Kasumi-1 (cell line): Measurements from ENCODE around the gene RNF166.

Source experiments
- DNase-seq, 2 experiments: peaks; one replicate each; lab custom pipeline; 2025; lab: John Stamatoyannopoulos, UW

RNF166 gene

DNA sequence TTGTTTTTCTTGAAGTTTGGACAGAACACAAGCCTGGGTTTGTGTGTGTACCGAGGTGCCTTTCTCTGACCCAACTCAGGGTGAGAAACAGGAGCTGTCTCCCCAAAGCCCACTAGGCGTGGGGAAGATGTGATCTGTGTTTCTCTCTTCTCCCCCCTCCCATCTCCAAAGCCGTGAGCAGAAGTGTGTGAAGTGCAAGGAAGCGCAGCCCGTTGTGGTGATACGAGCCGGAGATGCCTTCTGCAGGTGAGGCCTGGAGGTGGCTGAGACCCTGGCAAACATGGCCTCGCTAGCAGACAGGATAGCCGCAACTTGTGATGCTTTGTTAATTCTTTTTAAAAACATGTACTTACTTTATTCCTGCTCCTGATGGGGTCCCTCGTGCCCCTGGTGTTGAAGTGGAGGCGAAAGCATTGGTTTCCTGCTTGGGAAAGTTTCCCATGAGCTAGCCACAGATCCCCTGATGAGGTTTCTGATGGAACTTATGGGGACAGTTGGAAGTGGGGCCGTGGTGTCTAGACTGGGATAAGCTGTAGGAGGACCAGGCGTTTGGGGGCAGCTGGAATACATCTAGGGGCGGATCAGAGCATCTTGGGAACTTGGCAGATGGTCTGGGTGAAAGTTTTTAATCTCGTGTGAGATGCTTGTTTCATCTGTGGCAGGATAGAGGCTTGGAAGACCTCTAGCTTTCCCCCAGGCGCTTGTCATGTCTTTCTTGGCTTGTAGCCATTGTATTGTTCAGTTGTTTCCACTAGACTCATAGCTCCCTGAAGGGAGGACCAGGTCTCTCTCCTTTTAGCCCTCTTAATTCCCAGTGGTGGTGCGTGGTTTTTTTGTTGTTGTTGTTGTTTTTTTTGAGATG lies 988 bp upstream of the RNF166 start:
- DNase-seq, result peak; percentile 5 to 24

DNA sequence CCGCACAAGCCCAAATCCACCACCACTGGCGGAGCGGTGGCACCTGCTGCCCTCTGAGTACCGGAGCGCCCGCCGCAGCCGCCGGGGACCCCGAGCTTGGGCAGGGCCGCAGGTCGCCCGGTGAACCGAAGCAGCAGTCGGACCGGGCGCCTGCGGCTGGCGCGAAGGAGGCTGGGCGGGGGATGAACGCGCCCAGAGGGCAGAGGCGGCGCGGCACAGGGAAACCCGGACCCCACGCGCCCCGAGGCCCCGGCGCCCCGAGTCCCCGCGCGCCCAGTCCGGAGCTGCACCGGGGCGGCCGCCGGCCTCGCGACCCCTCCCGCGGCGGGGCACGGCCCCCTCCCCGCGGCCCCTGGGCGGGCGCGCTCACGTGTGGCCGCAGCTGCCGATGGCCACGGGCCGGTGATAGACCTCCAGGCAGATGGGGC lies 393 bp downstream of the RNF166 start:
- DNase-seq, result no peak

DNA sequence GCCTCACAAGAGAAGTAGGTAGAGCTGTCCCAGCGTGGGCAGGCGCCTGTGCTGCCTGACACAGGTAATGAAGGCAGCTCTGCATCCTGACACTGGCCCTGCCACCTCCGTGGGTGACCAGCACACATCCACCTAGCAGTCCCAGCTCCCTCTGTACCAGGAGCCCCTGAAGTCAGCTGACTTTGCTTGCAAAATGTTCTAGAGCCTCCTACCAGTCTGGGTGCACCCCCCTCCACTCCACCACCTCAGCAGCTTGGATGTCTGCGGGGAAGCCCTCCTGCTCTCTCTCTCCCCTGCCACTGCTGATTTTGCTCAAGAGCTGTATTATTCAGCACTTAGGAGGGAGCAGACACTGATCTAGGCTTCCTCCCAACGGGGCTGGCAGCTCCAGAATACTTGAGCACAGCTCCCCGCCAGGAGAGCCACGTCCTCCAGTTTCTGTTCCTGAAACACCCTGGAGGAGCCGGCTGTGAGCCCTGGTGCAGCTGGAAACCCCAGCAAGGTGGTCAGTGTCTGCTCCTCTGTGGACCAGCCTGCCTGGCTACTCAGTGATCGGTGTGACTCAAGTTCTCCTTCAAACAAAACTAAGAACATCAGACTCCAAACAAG lies 1.0 kb downstream of the RNF166 start:
- peak in 1 of 2 experiments; percentile 25 for DNase-seq

DNA sequence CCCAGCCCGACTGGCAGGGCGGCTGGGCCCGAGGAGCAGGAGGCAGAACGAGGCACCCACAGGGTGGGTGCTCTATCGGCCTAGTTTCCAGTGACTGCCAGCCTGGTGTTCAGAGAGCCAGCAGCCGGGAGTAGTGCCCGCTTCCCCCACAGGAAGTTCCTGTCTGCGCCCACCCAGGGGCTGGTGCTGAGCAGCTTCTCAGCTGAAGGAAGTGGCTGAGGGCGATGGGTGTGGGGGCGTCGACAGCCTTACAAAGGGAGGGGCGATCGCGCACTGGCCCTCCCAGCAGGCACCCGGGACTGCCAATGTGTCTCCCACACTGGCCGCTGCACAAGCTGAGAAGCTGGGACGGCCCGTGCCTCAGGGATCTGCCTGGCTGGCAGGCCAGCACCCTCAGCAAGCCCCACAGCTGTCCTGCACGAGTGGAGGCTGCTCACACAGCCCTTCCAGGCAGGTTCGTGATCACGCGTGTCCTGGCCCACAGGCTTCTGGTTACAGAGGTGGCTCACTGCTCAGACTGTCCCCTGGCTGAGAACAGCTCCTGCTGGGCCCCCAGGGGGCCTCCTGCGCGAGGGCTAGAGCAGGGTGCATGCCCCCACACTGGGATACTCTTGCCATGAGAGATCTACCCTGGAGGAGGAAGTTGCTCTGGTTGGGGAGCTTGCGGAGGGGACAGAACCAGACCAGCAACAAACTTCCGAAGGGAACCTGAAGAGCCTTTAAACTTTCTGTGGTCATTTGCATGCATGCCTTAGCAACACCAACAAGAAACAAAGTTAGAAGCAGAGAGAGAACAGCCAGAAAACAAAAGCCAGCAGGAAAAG lies 2.5 kb downstream of the RNF166 start:
- DNase-seq, result peak; percentile 96 to 97

DNA sequence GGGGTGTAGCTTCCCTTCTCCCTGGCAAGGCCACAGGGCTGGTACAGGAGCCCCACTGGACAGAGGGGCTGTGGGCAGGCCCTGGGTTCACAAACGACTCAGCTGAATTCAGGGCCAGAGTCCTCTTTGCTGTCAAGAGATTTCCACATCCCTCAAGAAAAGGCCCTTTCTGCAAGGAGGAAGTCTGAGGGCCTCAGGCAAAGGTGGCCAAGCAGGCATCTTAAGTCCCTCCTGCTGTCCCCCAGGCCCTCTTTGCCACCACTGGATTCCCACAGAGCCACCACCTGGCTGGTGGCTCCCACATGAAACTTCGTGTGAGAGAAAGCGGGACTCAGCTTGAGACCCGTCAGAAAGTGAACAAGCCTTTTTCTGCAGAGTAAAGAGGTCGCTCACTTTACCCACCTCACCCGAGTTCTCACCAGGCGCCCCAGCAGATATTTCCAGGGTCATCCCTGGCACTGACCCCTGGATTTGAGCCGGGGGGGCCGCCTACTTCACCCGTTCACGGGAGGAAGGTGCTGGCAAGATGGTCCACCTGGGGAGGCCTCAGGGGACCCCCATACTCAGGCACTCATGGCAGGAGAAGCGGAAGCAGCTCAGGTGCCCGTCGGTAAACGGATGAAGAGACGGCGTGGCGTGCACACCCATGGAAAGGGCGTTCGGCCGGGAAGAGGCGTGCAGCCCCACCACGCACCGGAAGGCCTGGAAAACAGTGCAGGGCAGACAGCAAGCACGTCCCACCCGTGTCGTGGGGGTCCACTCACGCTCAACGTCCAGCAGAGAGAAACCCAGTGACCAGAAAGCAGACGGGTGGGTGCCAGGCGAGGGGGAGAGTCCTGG lies 3.6 kb downstream of the RNF166 start:
- DNase-seq, result peak; percentile 33 to 37

DNA sequence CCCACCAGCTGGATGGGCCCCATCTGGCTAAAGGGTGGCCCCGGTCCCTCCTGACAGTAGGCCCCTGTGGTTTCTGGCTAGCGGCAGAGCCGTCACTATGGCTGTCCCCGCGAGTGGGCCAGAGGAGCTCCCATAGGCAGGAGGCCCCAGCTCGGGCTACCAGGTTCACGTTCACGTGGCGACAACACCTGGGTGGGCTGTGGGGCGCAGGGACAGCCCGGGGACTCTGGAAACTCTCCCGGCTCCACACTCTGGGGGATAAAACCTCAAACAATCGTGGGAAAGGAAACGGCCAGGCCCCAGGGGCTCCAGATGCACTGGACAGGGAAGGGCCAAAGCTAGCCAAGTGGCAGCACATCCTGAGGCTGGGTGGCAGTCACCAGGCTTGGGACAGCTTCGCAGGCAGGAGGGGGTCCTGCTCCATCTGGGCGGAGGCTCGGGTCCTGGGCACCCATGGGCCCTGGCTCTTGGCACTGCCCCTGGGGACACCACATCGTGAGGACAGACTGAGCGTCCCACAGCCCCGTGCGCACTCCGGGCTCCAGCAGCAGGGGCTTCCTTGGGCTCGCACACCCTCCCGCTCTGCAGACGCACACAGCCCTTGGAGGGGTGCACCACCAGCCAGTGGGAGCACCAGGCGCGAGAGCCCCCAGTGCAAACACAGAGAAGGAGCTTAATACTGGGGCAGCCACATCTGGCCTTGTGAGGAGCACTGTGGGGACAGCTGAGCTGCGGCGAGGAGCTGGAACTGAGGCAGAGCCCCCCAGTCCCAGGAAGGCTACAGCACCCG lies 4.4 kb downstream of the RNF166 start:
- DNase-seq, result no peak

DNA sequence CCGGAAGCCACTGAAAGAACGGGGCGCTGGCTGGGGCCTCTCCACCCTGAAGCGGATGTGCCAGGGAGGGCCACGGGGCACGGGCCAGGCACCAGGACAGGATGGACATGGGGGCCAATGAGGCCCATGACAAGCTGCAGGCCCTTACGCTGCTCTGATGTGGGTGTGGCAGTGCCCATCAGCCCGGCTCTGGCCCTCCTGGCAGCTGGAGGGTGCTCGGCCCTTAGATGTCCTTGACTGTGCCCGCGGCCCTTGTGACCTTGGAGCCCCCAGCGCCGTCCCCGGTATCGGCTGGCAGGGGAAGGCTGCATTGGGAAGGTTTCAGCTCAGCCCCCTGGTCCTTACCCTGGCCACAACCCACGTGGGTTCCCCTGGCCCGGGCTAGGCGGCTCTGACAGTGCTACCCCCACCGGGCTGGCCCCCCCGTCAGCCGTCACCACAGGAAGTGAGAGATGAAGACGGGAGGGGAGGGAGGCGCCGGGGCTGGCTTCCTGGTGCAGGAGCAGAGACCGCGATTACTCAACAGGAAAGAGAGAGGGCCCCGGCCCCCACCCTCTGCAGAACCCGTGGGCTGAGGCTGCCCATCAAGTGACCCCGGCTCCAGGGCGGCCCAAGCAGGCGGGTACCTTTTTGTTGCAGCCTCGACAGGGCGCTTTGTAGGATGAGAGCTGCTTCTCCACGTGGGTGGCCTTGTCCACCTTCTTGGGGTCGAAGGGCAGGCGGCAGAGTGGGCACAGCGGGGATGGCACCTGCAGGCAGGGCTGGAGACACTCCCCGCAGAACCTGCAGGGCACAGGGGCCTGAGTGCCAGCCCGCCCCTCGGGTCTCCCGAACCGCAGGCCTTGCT lies 5.3 kb downstream of the RNF166 start:
- DNase-seq, result peak; percentile 94 to 95

DNA sequence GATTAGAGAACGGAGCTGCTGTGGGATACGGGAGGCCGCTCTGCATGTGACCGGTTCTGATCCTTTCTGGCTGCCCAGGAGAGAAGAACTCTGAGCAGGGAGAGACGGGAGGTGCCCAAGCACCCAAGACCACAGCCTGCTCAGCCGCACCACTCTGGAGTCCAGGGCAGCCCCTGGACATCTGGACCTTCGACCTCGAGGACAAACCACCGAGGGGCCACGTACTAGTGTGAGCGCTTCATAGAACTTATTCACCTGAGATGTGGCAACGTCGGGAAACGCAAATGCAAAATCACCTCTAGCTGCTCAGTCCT lies 5.9 kb downstream of the RNF166 start:
- no peak for DNase-seq

DNA sequence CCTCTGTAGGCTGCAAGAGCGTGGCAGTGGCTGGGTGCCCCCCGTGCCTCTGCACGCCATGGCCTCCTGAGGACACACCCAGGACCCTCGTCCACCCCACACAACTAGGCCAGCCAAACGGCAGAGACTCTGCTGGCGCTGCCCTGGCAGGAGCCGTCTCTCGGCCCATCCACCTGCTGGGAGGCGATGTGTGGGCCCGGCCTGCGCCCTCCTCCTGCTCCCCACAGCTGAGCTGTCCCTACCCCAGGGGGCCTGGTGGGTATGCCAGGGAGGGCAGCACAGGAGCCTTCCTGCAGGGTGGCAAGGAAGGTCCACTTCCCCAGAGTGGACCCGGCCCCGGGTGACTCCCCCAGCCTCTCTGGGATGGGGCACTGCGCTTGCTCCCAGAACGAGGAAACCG lies 7.0 kb downstream of the RNF166 start:
- DNase-seq, result no peak

DNA sequence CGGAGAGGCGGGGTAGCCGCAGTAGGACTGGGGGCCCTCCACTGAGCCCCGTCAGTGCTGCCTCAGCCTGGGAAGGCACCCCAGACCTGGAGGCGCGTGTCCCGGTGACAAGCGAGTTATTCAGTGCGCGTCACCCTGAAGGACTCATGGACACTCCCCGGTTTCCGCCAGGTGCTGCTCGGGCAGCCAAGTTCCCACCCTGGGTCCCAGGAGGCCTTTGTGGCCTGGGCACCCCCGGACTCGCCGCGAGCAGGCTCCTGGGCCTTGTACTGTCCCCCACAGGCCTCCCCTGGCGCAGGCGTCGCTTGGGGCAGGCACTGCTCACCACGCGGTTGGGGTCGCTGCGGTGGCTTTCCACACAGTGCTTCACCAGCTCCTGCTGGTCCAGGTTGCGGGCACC lies 7.6 kb downstream of the RNF166 start:
- DNase-seq, result no peak

DNA sequence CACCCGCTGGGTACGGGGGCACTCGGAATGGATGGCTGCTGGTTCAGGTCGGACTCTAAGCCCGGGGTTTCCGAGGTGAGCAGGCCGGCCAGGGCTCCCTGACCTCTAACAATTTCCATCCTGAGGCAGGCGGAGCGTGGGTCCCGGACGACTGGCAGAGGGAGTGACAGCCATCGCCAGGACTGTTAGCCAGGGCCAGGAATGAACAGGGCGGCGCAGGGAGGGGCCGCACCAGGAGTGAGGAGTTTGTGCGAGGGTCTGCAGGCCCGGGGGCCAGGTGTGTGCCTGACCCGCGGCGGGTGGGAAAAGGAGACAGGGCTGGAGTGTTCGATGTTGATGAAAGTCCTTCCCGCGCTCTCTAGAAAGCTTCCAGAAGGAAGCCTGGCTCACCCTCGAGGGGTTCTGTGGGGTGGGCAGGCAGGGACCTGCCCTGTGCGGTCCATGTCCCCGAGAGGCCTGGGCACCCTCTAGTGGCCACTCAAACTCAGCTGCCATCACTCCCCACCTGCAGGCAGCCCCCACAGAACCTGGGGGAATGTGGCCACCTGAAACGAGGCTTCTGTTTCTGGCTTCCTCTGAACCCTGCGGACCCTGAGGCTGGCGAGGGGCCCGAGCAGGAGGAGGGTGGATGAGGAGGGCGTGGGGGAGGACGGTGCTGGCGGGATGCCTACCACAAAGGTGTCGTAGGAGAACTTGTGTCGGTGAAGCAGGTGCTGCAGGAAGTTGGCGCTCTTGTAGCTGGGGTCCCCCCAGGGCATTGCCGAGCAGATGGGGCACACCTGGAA lies 8.2 kb downstream of the RNF166 start:
- DNase-seq, result no peak

DNA sequence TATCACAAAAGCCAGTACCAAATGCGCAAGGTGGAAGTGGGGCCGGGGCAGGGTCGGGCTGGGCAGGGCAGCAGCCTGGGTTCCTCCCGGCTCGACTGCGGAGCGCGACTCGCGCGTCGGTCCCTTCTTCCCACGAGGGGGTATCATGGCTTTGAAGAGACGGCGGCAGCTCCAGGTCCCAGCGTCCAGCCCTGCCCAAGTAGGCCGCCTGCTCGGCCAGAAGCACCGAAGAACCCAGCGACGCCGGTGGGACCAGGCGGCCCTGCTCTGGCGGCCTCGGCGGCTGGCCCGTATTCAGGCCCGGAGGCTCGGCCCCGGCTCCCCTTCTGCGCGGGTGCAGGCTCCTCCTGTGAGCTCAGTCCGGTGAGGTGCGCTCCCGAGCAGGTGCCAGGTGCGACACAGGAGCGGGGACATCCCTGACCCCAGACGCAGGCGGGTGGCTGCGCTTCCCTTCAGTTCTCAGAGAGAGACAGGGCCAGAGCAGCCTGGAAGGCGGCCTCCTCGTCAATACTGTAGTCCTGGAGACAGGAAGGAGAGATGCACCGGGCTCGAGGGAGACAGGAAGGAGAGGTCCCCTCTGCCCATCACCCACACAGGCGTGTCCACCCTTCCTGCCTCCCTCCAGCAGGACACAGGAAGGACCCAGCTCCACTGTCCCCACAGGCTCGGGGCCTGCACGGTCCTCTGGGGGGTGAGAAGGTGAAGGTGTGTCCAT lies 8.9 kb downstream of the RNF166 start:
- no peak for DNase-seq

DNA sequence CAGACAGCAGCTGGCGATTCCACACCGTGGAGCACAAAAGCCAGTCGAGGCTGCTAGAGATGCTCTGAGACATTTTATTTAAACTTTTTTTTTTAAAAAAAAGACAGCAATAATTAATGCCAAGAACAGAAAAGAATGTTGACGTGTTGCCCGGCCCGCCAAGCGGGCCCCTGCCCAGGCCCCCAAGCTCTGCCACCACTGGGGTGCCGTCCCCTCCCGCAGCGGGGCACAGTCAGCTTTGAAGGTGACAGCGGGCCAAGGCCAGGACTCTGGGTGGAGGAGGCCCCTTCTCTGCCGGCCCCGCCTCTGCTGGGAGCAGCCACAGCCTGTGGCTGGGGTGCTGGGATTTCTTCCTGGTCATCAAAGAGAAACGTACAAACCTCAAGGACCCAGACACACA lies 9.8 kb downstream of the RNF166 start:
- no peak for DNase-seq

DNA sequence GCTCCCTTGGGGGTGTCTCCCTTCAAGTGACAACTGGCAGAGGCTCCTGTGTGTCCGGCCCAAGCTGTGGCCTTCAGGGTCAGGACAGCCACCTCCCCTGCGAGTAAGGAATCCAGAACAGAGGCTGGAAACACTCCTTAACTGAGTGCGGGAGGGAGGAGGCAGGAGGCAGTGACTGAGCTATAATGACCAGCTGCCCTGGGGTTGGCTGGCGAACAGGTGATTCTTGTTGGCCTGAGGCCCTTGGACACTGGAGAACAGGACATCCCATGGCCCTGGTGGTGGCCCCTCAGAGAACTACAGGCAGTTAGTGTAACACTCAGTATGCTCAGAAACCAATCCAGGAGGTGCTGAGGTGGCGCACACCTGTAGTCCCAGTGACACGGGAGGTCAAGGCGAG lies 10.5 kb downstream of the RNF166 start:
- DNase-seq, result no peak

DNA sequence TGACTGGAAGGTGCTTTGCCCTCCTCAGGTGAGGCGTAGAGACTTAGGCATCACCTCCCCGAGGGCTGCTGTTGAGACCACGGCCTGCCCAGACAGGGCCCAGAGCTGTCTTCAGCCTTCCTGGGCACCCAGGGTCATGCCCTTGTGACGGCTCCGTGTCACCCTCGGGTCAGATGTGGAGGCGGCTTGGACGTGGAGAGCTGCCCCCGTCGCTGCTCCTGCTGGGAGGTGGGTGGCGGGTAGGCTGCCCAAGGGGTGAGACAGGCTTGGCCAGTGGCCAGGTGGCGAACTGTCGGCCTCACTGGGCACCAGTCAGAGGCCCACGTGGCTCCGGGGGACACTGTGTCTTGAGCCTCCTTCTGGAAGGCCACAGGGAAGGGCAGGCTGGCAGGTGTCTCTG lies 11.0 kb downstream of the RNF166 start:
- DNase-seq, result no peak

DNA sequence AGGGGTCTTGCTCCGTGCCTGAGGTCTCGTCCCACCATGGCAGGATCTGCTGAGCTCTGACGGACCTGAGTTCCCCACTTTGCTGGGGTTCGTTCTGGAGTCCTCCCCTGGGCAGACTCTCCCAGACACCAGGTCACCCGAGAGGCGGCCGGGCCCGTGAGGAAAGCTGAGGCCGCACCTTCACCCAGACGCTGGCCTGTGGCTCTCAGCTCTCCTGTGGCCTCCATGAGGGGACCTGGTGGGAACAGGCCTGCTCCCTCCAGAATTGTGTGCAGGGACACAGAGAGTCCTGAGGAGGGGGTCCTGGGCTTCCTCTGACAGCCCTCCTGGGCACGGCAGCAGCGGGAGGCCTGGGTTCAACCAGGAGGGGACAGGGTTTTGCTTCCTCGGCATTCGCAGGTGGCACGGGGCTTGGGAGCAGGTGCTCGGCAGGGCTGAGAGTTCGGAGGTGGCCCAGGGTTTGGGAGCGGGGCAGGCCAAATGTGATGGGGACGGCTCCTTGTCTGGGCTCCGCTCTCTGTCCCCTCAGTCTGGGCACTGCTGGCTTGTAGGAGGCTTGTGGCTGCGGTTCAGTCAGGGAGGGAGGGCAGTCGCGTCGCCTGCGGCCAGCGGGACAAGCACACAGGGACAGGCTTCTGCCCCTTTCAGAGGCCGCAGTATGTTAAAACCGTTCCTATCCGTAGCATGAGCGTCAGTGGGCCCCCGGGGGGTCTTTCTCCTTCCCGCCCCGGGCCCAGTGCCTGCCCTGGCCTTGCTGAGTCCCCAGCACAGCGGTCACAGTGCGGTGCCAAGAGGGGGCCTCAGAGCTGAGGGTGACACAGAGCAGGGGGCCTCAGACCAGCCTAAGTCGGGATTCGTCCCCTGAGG lies 11.8 kb downstream of the RNF166 start:
- no peak for DNase-seq

DNA sequence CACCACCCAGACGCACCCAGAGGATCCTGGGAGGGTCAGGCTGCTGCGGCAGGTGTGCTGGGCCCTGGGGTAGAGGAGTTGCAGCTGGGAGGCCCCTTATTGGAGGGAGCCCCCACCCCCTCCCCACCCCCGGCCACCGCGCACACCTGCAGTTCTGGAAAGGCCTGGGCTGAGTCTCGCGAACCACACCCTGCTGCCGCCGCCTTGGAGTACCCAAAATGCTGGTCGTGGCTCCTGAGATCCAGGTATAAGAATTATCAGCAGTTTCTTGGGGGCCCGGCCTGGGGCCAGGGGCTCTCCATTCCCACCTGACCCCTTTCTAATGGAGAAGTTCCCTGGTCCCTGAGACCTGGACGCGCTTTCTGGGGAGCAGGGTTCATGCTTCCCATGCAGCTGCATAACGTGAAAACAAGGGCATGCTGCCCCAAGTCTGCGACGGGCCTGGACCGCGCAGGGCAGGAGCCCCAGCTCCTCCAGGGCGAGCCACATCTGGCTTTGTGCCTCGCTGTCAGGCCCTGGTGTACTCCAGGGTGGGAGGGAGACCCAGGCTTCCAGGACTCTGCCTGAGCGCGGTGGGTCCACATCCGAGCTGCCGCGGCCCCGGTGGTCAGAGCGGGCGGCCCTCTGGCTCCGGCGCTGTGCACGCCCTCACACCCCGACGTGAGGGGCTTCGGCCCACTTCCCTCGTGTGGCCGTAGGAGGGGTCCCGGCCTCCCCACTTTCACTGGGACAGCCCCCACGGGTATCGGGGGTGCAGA lies 12.6 kb downstream of the RNF166 start:
- no peak for DNase-seq
